H1 (cell line): ENCODE data around the gene MAPKAPK2. TPM values are rescaled to one million over a fixed set of nuclear protein-coding genes. Genes with fewer than 3 reads are reported as not detected.

Experiments used
- CTCF ChIA-PET: fragments of 300-600 bp; sonication (Branson Sonifier 250); formaldehyde crosslinking; loops from one replicate; lab custom pipeline; 2021; ENCODE audit not compliant: partially characterized antibody; lab: Charles Lee
- POLR2A ChIA-PET: fragments of 300-600 bp; sonication (Branson Sonifier 250); formaldehyde crosslinking; loops from one replicate; lab custom pipeline; 2021; ENCODE audit warnings: inconsistent platforms; ENCODE audit not compliant: partially characterized antibody; lab: Charles Lee
- DNase-seq, 2 experiments: peaks; one replicate each; pipeline versions ENCODE4 v3.0.0 to v3.0.0-alpha.2; 2010 to 2022; ENCODE audit warnings: low spot score in 2 of 2, low read depth in 1 of 2, mixed read lengths in 1 of 2
- FAIRE-seq: peaks from 2 replicates; lab custom pipeline; 2011; peaks lifted over from hg19 to GRCh38; lab: Jason Lieb, UNC
- H2AFZ ChIP-seq: 2 replicates; pipeline ENCODE4 v1.8.1; 2012; ENCODE audit warnings: low read length, inconsistent platforms
- H2AK5ac ChIP-seq: 2 replicates; pipeline ENCODE4 v1.6.1; 2013; ENCODE audit warnings: low read depth, low read length
- H2BK120ac ChIP-seq: replicated peaks from 2 replicates; pipeline ENCODE3; 2013; ENCODE audit warnings: low read depth, low read length, inconsistent platforms
- H2BK12ac ChIP-seq: 2 replicates; pipeline ENCODE4 v1.6.1; 2013; ENCODE audit warnings: low read depth, low read length
- H2BK15ac ChIP-seq: 2 replicates; pipeline ENCODE4 v1.6.1; 2013; ENCODE audit warnings: low read length
- H2BK20ac ChIP-seq: 2 replicates; pipeline ENCODE4 v1.6.1; 2013; ENCODE audit warnings: low read length
- H2BK5ac ChIP-seq: 2 replicates; pipeline ENCODE4 v1.6.1; 2013; ENCODE audit warnings: low read depth, low read length
- H3K14ac ChIP-seq: 2 replicates; pipeline ENCODE4 v1.6.1; 2013; ENCODE audit warnings: inconsistent platforms; ENCODE audit not compliant: insufficient read length
- H3K18ac ChIP-seq: 2 replicates; pipeline ENCODE4 v1.6.1; 2013; ENCODE audit warnings: low read length; ENCODE audit errors: extremely low read depth
- H3K23ac ChIP-seq: 2 replicates; pipeline ENCODE4 v1.6.1; 2013; ENCODE audit warnings: inconsistent platforms; ENCODE audit not compliant: insufficient read length
- H3K23me2 ChIP-seq: 2 replicates; pipeline ENCODE4 v1.6.1; 2013; ENCODE audit warnings: low read depth, low read length
- H3K27ac ChIP-seq: 2 replicates; pipeline ENCODE4 v1.6.1; 2011; ENCODE audit warnings: low read depth, low read length, inconsistent platforms
- H3K27me3 ChIP-seq, 4 experiments: replicated peaks in 1 of 4; 1 replicate in 1 of 4; 2 replicates in 3 of 4; pipeline versions ENCODE4 v1.6.1 to v1.8.1; 2011 to 2013; ENCODE audit warnings: low read length in 3 of 4, mild to moderate bottlenecking in 3 of 4, inconsistent platforms in 2 of 4, mixed read lengths in 2 of 4, moderate library complexity in 1 of 4; ENCODE audit not compliant: control insufficient read depth in 3 of 4, insufficient read depth in 3 of 4; ENCODE audit errors: extremely low read depth in 1 of 4
- H3K36me3 ChIP-seq, 4 experiments: 2 replicates each; pipeline versions ENCODE4 v1.6.1 to v1.8.1; 2011 to 2013; ENCODE audit warnings: mild to moderate bottlenecking in 4 of 4, low read length in 3 of 4, moderate library complexity in 2 of 4, control low read depth in 1 of 4, inconsistent platforms in 1 of 4; ENCODE audit not compliant: insufficient read depth in 4 of 4, control insufficient read depth in 2 of 4
- H3K4ac ChIP-seq: replicated peaks from 2 replicates; pipeline ENCODE3; 2013; ENCODE audit warnings: low read length, low read depth, mixed read lengths, inconsistent platforms; ENCODE audit not compliant: insufficient read length
- H3K4me1 ChIP-seq, 4 experiments: replicated peaks in 1 of 4; 1 replicate in 1 of 4; 2 replicates in 3 of 4; pipeline versions ENCODE4 v1.6.1 to v1.8.1; 2011 to 2013; ENCODE audit warnings: low read length in 3 of 4, inconsistent platforms in 2 of 4, mixed read lengths in 1 of 4; ENCODE audit not compliant: insufficient read depth in 4 of 4, control insufficient read depth in 3 of 4
- H3K4me2 ChIP-seq, 2 experiments: 2 replicates each; pipeline versions ENCODE4 v1.6.1 to v1.8.1; 2011 to 2013; ENCODE audit warnings: low read depth in 2 of 2, low read length in 2 of 2, control low read depth in 1 of 2, inconsistent platforms in 1 of 2, mild to moderate bottlenecking in 1 of 2; ENCODE audit not compliant: insufficient read depth in 1 of 2
- H3K4me3 ChIP-seq, 4 experiments: fragments of 200-600, 300-600 bp in 1 of 4; sonication (generic), shearing (Covaris generic), sonication (Bioruptor Twin) in 1 of 4; 2 replicates each; pipeline versions ENCODE4 v1.5.1 to v1.8.1; 2011 to 2016; ENCODE audit warnings: low read length in 4 of 4, low read depth in 3 of 4, control low read depth in 2 of 4, inconsistent platforms in 2 of 4, mild to moderate bottlenecking in 2 of 4, mixed read lengths in 1 of 4, moderate library complexity in 1 of 4; ENCODE audit not compliant: insufficient read depth in 2 of 4; ENCODE audit errors: extremely low read depth in 1 of 4
- H3K56ac ChIP-seq: replicated peaks from 2 replicates; pipeline ENCODE3; 2013; ENCODE audit warnings: low read depth, mild to moderate bottlenecking, mixed read lengths, low read length, inconsistent platforms; ENCODE audit not compliant: insufficient read length
- H3K79me1 ChIP-seq: 2 replicates; pipeline ENCODE4 v1.6.1; 2013; ENCODE audit warnings: low read depth, low read length, control low read depth
- H3K79me2 ChIP-seq, 2 experiments: 2 replicates each; pipeline versions ENCODE4 v1.6.1 to v1.8.1; 2012 to 2013; ENCODE audit warnings: low read length in 2 of 2, mild to moderate bottlenecking in 2 of 2, inconsistent platforms in 1 of 2; ENCODE audit not compliant: insufficient read depth in 2 of 2, control insufficient read depth in 1 of 2
- H3K9ac ChIP-seq, 4 experiments: replicated peaks in 1 of 4; 1 replicate in 1 of 4; 2 replicates in 3 of 4; pipeline versions ENCODE4 v1.6.1 to v1.8.1; 2011 to 2013; ENCODE audit warnings: low read depth in 3 of 4, low read length in 3 of 4, control low read depth in 2 of 4, mild to moderate bottlenecking in 2 of 4, moderate library complexity in 2 of 4, inconsistent platforms in 1 of 4; ENCODE audit errors: extremely low read depth in 1 of 4
- H3K9me3 ChIP-seq, 2 experiments: 2 replicates each; pipeline versions ENCODE4 v1.6.1 to v1.8.1; 2012 to 2013; ENCODE audit warnings: mild to moderate bottlenecking in 2 of 2, moderate library complexity in 2 of 2, control low read depth in 1 of 2, inconsistent platforms in 1 of 2, low read depth in 1 of 2, low read length in 1 of 2, mixed read lengths in 1 of 2; ENCODE audit not compliant: insufficient read depth in 2 of 2
- H4K20me1 ChIP-seq, 2 experiments: replicated peaks in 1 of 2; 2 replicates each; pipeline versions ENCODE3 to v1.8.1; 2011 to 2013; ENCODE audit warnings: inconsistent platforms in 2 of 2, low read length in 2 of 2, mild to moderate bottlenecking in 1 of 2; ENCODE audit not compliant: insufficient read depth in 2 of 2, control insufficient read depth in 1 of 2
- H4K5ac ChIP-seq: 2 replicates; pipeline ENCODE4 v1.6.1; 2013; ENCODE audit warnings: low read length, low read depth, mixed read lengths, inconsistent platforms; ENCODE audit not compliant: insufficient read length
- H4K8ac ChIP-seq: 2 replicates; pipeline ENCODE4 v1.8.0; 2013; ENCODE audit warnings: mild to moderate bottlenecking, moderate library complexity, low read length, inconsistent platforms; ENCODE audit not compliant: insufficient read depth; ENCODE audit errors: extremely low read depth
- H4K91ac ChIP-seq: replicated peaks from 2 replicates; pipeline ENCODE3; 2013; ENCODE audit warnings: low read length, mixed read lengths, inconsistent platforms; ENCODE audit not compliant: insufficient read length
- ASH2L ChIP-seq: fragments of 200-600, 300-600 bp; sonication (generic); IDR thresholded peaks from one replicate; pipeline ENCODE4 v1.7.1; 2017; ENCODE audit warnings: low read length
- CHD1 ChIP-seq: IDR thresholded peaks from 2 replicates; pipeline ENCODE4 v1.6.1; 2012; ENCODE audit warnings: low read depth, low read length, improper control_type of control experiment
- CTCF ChIP-seq, 3 experiments: IDR thresholded peaks; 1 replicate in 2 of 3; 2 replicates in 1 of 3; pipeline versions ENCODE4 v1.5.1 to v1.6.1; 2011; ENCODE audit warnings: low read length in 3 of 3, mild to moderate bottlenecking in 3 of 3, inconsistent platforms in 2 of 3, low read depth in 1 of 3, moderate library complexity in 1 of 3; ENCODE audit not compliant: insufficient read depth in 1 of 3; ENCODE audit errors: control extremely low read depth in 1 of 3
- EZH2 ChIP-seq: fragments of 200-600 bp; sonication (generic); IDR thresholded peaks from 2 replicates; pipeline ENCODE4 v1.7.1; 2012; ENCODE audit warnings: low read depth, mild to moderate bottlenecking, moderate library complexity, low read length, inconsistent platforms; ENCODE audit not compliant: severe bottlenecking
- GABPA ChIP-seq: IDR thresholded peaks from 2 replicates; pipeline ENCODE4 v1.6.1; 2011; ENCODE audit warnings: mild to moderate bottlenecking, low read length, moderate library complexity, borderline replicate concordance; ENCODE audit not compliant: insufficient read depth
- HDAC2 ChIP-seq, 2 experiments: fragments of 300-600 bp in 1 of 2; sonication (generic) in 1 of 2; IDR thresholded peaks; 2 replicates each; pipeline ENCODE4 v1.6.1; 2011 to 2012; ENCODE audit warnings: low read depth in 2 of 2, low read length in 2 of 2, mild to moderate bottlenecking in 2 of 2, moderate library complexity in 2 of 2, borderline replicate concordance in 1 of 2, inconsistent platforms in 1 of 2
- KDM1A ChIP-seq: fragments of 200-600, 300-600 bp; sonication (generic); IDR thresholded peaks from 2 replicates; pipeline ENCODE4 v1.7.1; 2016; ENCODE audit warnings: mild to moderate bottlenecking, low read length, borderline replicate concordance
- KDM4A ChIP-seq: IDR thresholded peaks from one replicate; pipeline ENCODE4 v1.7.1; 2012; ENCODE audit warnings: low read depth, mild to moderate bottlenecking, moderate library complexity, low read length, inconsistent platforms; ENCODE audit not compliant: severe bottlenecking
- SUZ12 ChIP-seq: fragments of 200-600 bp; sonication (generic); IDR thresholded peaks from 2 replicates; pipeline ENCODE4 v1.6.1; 2012; ENCODE audit warnings: mild to moderate bottlenecking, inconsistent platforms, low read length, moderate library complexity, mixed read lengths
- TEAD4 ChIP-seq: IDR thresholded peaks from 2 replicates; pipeline ENCODE4 v1.6.1; 2012; ENCODE audit warnings: low read depth, low read length, inconsistent platforms, mixed read lengths
- WGBS, 2 experiments: shearing (Covaris generic) in 1 of 2; methylation state at CpG; one replicate each; pipeline versions ENCODE4 v1.1.6 to v1.1.7; 2013 to 2015; ENCODE audit warnings: low lambda C conversion rate in 2 of 2, mixed read lengths in 2 of 2, inconsistent platforms in 1 of 2, low coverage in 1 of 2, missing lambda C conversion rate in 1 of 2; ENCODE audit not compliant: insufficient replicate concordance in 2 of 2, insufficient coverage in 1 of 2, insufficient read length in 1 of 2; ENCODE audit errors: extremely low coverage in 1 of 2, missing lambda C conversion rate in 1 of 2; 5-methylcytosine and 5-hydroxymethylcytosine counted together
- polyA plus RNA-seq, 7 experiments: library from polyadenylated mRNA; depleted of rRNA in 3 of 7; stranded (reverse) in 5 of 7; unstranded in 2 of 7; fragments of >200 nt in 5 of 7; fragments of 200-250 nt in 2 of 7; gene quantifications; 1 replicate in 5 of 7; 2 replicates in 1 of 7; 4 replicates in 1 of 7; pipeline versions ENCODE4 v1.2.1 to v1.2.3, GENCODE V29; 2011 to 2013; ENCODE audit warnings: missing spikeins in 2 of 7, mixed read lengths in 2 of 7
- total RNA-seq: library from RNA; stranded (reverse); fragmentation: NEBNext Ultra II Directional; extraction: Animal tissue kit (Norgen Biotek cat#: 25700); gene quantifications from 2 replicates; pipeline ENCODE4 v1.2.1, GENCODE V29; 2021

Gene MAPKAPK2
- total and polyA plus RNA-seq, 2 of the 8 experiments (the other 6 are each of a cell fraction or from before 2014, with no cell fraction given) = 27.5 to 44.9 TPM

GRCh38 chr1:206761159-206761768, 76.6 kb downstream of the MAPKAPK2 start:
- no peak overlapping the region for H2AK5ac ChIP-seq
- no peak overlapping the region for H2BK5ac ChIP-seq
- no peak overlapping the region for H3K4me3 ChIP-seq
- ChIA-PET POLR2A (no interaction called here), CTCF (interaction anchor here (0.8 to 4.3 kb wide), 27 partner anchors 8 to 221 kb away, joined by 3 to 30 read pairs (median 4); partner anchors contain the start of genes IL10, IL19 and IL24)
- no peaks in the 10 kb centered on the region for H3K79me1 ChIP-seq
- no peaks in the 10 kb centered on the region for H3K23me2 ChIP-seq
- no peak overlapping the region for H4K91ac ChIP-seq
- H3K9me3 ChIP-seq = no peaks in the 10 kb centered on the region
- no peak overlapping the region for H2BK12ac ChIP-seq
- no peak overlapping the region for H3K4ac ChIP-seq
- no peak overlapping the region for H3K56ac ChIP-seq
- H3K23ac ChIP-seq = no peak overlapping the region
- H3K27me3 ChIP-seq = no peaks in the 10 kb centered on the region; a peak in 1 of 7 replicates
- WGBS, 2 experiments = 87% methylated on average over 6 of the region's 6 CpGs; no CpG with 5 or more reads in 1 of the 2 experiments
- no peak overlapping the region for H3K4me2 ChIP-seq
- no peaks in the 10 kb centered on the region for H3K4me1 ChIP-seq
- no peak overlapping the region for H3K9ac ChIP-seq
- no peak overlapping the region for H3K27ac ChIP-seq
- no peaks in the 10 kb centered on the region for H3K36me3 ChIP-seq
- FAIRE-seq (no peak), DNase-seq (no peak)
- H2BK20ac ChIP-seq = no peak overlapping the region
- H3K18ac ChIP-seq = no peak overlapping the region
- H3K14ac ChIP-seq = no peak overlapping the region
- no peak overlapping the region for H4K8ac ChIP-seq
- H2AFZ ChIP-seq = no peak overlapping the region
- H2BK120ac ChIP-seq = no peak overlapping the region
- H4K5ac ChIP-seq = no peak overlapping the region
- no peaks in the 10 kb centered on the region for H3K79me2 ChIP-seq
- H2BK15ac ChIP-seq = no peak overlapping the region
- no peaks in the 10 kb centered on the region for H4K20me1 ChIP-seq
- no peak for TF ChIP-seq GABPA
- no peak for TF ChIP-seq KDM1A
- TF ChIP-seq SUZ12 = no peak
- no peak for TF ChIP-seq ASH2L
- no peak for TF ChIP-seq KDM4A
- no peak for TF ChIP-seq HDAC2 (IDR thresholded peaks at IDR 0.05; ENCODE audit: borderline replicate concordance in 1 of 2, low read depth in 2 of 2, low read length in 2 of 2)
- no peak for TF ChIP-seq CHD1
- 0 out of 2 replicates have a peak, but pooled peaks have one; percentile 53 for TF ChIP-seq TEAD4
- TF ChIP-seq EZH2 = no peak
- peak in 1 of 3 experiments; percentile 39; a peak in 2 of 4 replicates for TF ChIP-seq CTCF (IDR thresholded peaks at IDR 0.05; ENCODE audit: control extremely low read depth in 1 of 3, insufficient read depth in 1 of 3, low read depth in 1 of 3, low read length in 3 of 3)
